Measurements from ENCODE around the gene PPARG.

DNA sequence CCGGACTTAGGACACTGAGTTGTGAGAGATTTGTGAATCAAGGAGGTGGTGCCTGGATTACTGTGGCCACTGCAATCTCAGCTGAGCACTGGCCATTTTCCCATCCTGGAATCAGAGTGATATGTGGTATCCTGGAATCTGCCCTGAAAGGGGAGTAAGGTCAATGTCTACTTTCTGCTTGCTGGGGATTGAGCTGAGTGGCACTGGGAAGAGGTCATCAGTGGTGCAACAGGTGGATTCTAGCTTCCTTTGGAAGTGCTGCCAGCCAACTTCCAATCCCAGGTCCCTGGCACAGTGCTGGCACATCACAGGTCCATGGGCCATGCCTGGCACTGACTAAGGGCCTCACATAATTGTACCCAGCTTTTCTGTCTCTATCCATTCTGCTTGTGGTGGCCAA lies 174.8 kb downstream of the PPARG start:
- no peak for TF ChIP-seq CTCF (IDR thresholded peaks at IDR 0.05)
- TF ChIP-seq POLR2AphosphoS5 (IDR thresholded peaks at IDR 0.05): no peak
